HepG2 (cell line): ENCODE data around the gene CYP11A1. TPM values are rescaled to one million over a fixed set of nuclear protein-coding genes. Genes with fewer than 3 reads are reported as not detected.

Experiments used
- ATAC-seq: fragments of 200-7000 bp; cut with Tn5 transposase; 3 replicates; pipeline ENCODE4 v1.9.1; 2020; ENCODE audit warnings: mild to moderate bottlenecking, moderate library complexity
- BruUV-seq: library from RNA; stranded (reverse); fragments of 400-500 nt; replicated peaks from 2 replicates; lab custom pipeline; 2021; lab: Mats Ljungman, UMichigan
- CTCF ChIA-PET: fragments of 300-600 bp; formaldehyde crosslinking; extraction: SDS; loops from one replicate; lab custom pipeline; 2021; ENCODE audit warnings: low total read pairs, inconsistent platforms, low intra/inter-chr PET ratio; lab: Yijun Ruan, JAX
- POLR2A ChIA-PET: fragments of 350-600 bp; sonication (Branson Sonifier 250); formaldehyde crosslinking; loops from one replicate; lab custom pipeline; 2020; ENCODE audit warnings: antibody characterized with exemption, inconsistent platforms; lab: Yijun Ruan, JAX
- DNase-seq: peaks from one replicate; pipeline ENCODE4 v3.0.0-alpha.2; 2015; ENCODE audit warnings: low spot score
- FAIRE-seq: peaks from 3 replicates; lab custom pipeline; 2011; peaks lifted over from hg19 to GRCh38; lab: Jason Lieb, UNC
- H2AFZ ChIP-seq: one replicate; pipeline ENCODE4 v1.6.1; 2011; ENCODE audit warnings: low read length, inconsistent platforms
- H3K27ac ChIP-seq: fragments of 300-600 bp; 3 replicates; pipeline ENCODE4 v1.8.0; 2011; ENCODE audit warnings: mixed run types, mild to moderate bottlenecking, mixed read lengths, low read length, inconsistent platforms; ENCODE audit not compliant: insufficient read depth; ENCODE audit errors: extremely low read length
- H3K27me3 ChIP-seq, 2 experiments: fragments of 200-600 bp in 1 of 2; 2 replicates in 1 of 2; 3 replicates in 1 of 2; pipeline versions ENCODE4 v1.6.0 to v1.8.0; 2011; ENCODE audit warnings: low read length in 2 of 2, mild to moderate bottlenecking in 2 of 2, moderate library complexity in 2 of 2, inconsistent platforms in 1 of 2; ENCODE audit not compliant: insufficient read depth in 2 of 2, control insufficient read depth in 1 of 2
- H3K36me3 ChIP-seq, 2 experiments: fragments of 200-600 bp in 1 of 2; replicated peaks in 1 of 2; 2 replicates in 1 of 2; 3 replicates in 1 of 2; pipeline versions ENCODE4 v1.5.1 to v1.8.0; 2011; ENCODE audit warnings: low read length in 2 of 2, inconsistent platforms in 1 of 2; ENCODE audit not compliant: insufficient read depth in 2 of 2, control insufficient read depth in 1 of 2
- H3K4me1 ChIP-seq: 2 replicates; pipeline ENCODE4 v1.5.1; 2012; ENCODE audit warnings: low read length, inconsistent platforms; ENCODE audit not compliant: insufficient read depth
- H3K4me2 ChIP-seq: 2 replicates; pipeline ENCODE4 v1.6.0; 2011; ENCODE audit warnings: low read depth, low read length, inconsistent platforms
- H3K4me3 ChIP-seq, 3 experiments: fragments of 200-600 bp in 1 of 3; sonication (generic), shearing (Covaris generic) in 1 of 3; replicated peaks in 1 of 3; 2 replicates each; pipeline ENCODE4 v1.5.1; 2011 to 2016; ENCODE audit warnings: low read length in 3 of 3, inconsistent platforms in 2 of 3, low read depth in 2 of 3, mild to moderate bottlenecking in 2 of 3, control low read depth in 1 of 3, mixed read lengths in 1 of 3; ENCODE audit not compliant: insufficient read depth in 1 of 3
- H3K79me2 ChIP-seq: one replicate; pipeline ENCODE4 v1.6.1; 2011; ENCODE audit warnings: low read length, inconsistent platforms; ENCODE audit not compliant: insufficient read depth
- H3K9ac ChIP-seq: 2 replicates; pipeline ENCODE4 v1.6.0; 2011; ENCODE audit warnings: mild to moderate bottlenecking, low read depth, low read length, inconsistent platforms; ENCODE audit not compliant: insufficient read depth
- H3K9me3 ChIP-seq: 2 replicates; pipeline ENCODE4 v1.5.1; 2012; ENCODE audit warnings: mild to moderate bottlenecking, low read length
- H4K20me1 ChIP-seq: 2 replicates; pipeline ENCODE4 v1.6.0; 2011; ENCODE audit warnings: inconsistent platforms, mild to moderate bottlenecking, low read length, moderate library complexity; ENCODE audit not compliant: insufficient read depth
- DPF2 ChIP-seq: sonication (generic); formaldehyde crosslinking; IDR thresholded peaks from 2 replicates; pipeline ENCODE4 v1.4.0; 2020; ENCODE audit warnings: mild to moderate bottlenecking, low read depth, missing genetic modification reagents, borderline replicate concordance
- ERF ChIP-seq: IDR thresholded peaks from 2 replicates; pipeline ENCODE4 v1.6.1; 2018; ENCODE audit warnings: missing biosample characterization, missing genetic modification reagents
- HMG20A ChIP-seq: IDR thresholded peaks from 2 replicates; pipeline ENCODE4 v1.6.1; 2016; ENCODE audit warnings: borderline replicate concordance
- KDM2A ChIP-seq: sonication (generic); formaldehyde crosslinking; IDR thresholded peaks from 2 replicates; pipeline ENCODE4 v1.4.0; 2020; ENCODE audit warnings: low read depth, missing genetic modification reagents, borderline replicate concordance
- SOX6 ChIP-seq, 2 experiments: fragments of 450-650 bp in 1 of 2; sonication (generic) in 1 of 2; formaldehyde crosslinking in 1 of 2; IDR thresholded peaks; 2 replicates each; pipeline versions ENCODE4 v1.4.0 to v1.6.1; 2017 to 2020; ENCODE audit warnings: antibody characterized with exemption in 1 of 2, mild to moderate bottlenecking in 1 of 2, missing genetic modification reagents in 1 of 2
- SRY ChIP-seq: sonication (generic); formaldehyde crosslinking; IDR thresholded peaks from 2 replicates; pipeline ENCODE4 v1.8.0; 2022; ENCODE audit warnings: mild to moderate bottlenecking, missing genetic modification reagents
- TEAD2 ChIP-seq: sonication (generic); formaldehyde crosslinking; IDR thresholded peaks from 2 replicates; pipeline ENCODE4 v1.9.0; 2021; ENCODE audit warnings: missing genetic modification reagents
- TGIF2 ChIP-seq: IDR thresholded peaks from 2 replicates; pipeline ENCODE4 v1.6.1; 2016; ENCODE audit warnings: control low read depth, missing compliant biosample characterization
- XBP1 ChIP-seq: sonication (generic); formaldehyde crosslinking; IDR thresholded peaks from 2 replicates; pipeline ENCODE4 v1.5.0; 2020; ENCODE audit warnings: missing genetic modification reagents
- ZBTB7B ChIP-seq: sonication (generic); formaldehyde crosslinking; IDR thresholded peaks from 2 replicates; pipeline ENCODE4 v1.4.0; 2020; ENCODE audit warnings: missing genetic modification reagents
- ZBTB8A ChIP-seq: sonication (generic); formaldehyde crosslinking; IDR thresholded peaks from 2 replicates; pipeline ENCODE4 v1.4.0; 2020; ENCODE audit warnings: mild to moderate bottlenecking, low read depth, missing genetic modification reagents, borderline replicate concordance
- ZMAT3 ChIP-seq: sonication (generic); formaldehyde crosslinking; conservative IDR thresholded peaks from 2 replicates; pipeline ENCODE4 v1.7.0; 2021; ENCODE audit warnings: missing genetic modification reagents
- ZNF280D ChIP-seq: sonication (generic); formaldehyde crosslinking; IDR thresholded peaks from 2 replicates; pipeline ENCODE4 v1.5.1; 2020; ENCODE audit warnings: mild to moderate bottlenecking, missing genetic modification reagents
- ZNF468 ChIP-seq: sonication (generic); formaldehyde crosslinking; IDR thresholded peaks from 2 replicates; pipeline ENCODE4 v1.8.0; 2022; ENCODE audit warnings: mild to moderate bottlenecking, moderate library complexity, missing genetic modification reagents
- ZNF619 ChIP-seq: sonication (generic); formaldehyde crosslinking; IDR thresholded peaks from 2 replicates; pipeline ENCODE4 v1.4.0; 2020; ENCODE audit warnings: mild to moderate bottlenecking, missing genetic modification reagents
- ZNF776 ChIP-seq: sonication (generic); formaldehyde crosslinking; IDR thresholded peaks from 2 replicates; pipeline ENCODE4 v1.4.0; 2020; ENCODE audit warnings: mild to moderate bottlenecking, missing genetic modification reagents
- WGBS: methylation state at CpG from one replicate; pipeline ENCODE4 v1.1.6; 2017; ENCODE audit warnings: low lambda C conversion rate; 5-methylcytosine and 5-hydroxymethylcytosine counted together
- in situ Hi-C: cut with HindIII; loops from 2 replicates; pipeline ENCODE4 v1.10.0; 2017; ENCODE audit warnings: low pct_unique_long_range_greater_than_20kb; ENCODE audit not compliant: extremely low pct_ligation_motif_present
- intact Hi-C: fragments of 100-400 bp; cut with micrococcal nuclease; formaldehyde crosslinking; loops from one replicate; pipeline ENCODE4 v1.10.0; 2022; ENCODE audit not compliant: unreplicated experiment
- polyA plus RNA-seq, 8 experiments: library from polyadenylated mRNA; depleted of rRNA in 3 of 8; stranded (reverse) in 7 of 8; unstranded in 1 of 8; fragments of >200 nt; fragmentation: Illumina TruSeq in 4 of 8; extraction: Trizol in 4 of 8; gene quantifications; 2 replicates each; pipeline versions ENCODE4 v1.2.1 to v1.2.3, GENCODE V29; 2011 to 2016; ENCODE audit warnings: low read depth in 4 of 8, missing spikeins in 1 of 8, mixed read lengths in 1 of 8; ENCODE audit not compliant: insufficient read depth in 1 of 8
- total RNA-seq, 5 experiments: library from RNA; depleted of rRNA; stranded (reverse); fragments of >200 nt; fragmentation: Illumina TruSeq; extraction: Trizol; gene quantifications; 2 replicates each; pipeline ENCODE4 v1.2.3, GENCODE V29; 2016; ENCODE audit warnings: low read depth in 1 of 5
- TF ChIP-seq, protein P1 (sequence below): sonication (generic); formaldehyde crosslinking; IDR thresholded peaks from 2 replicates; pipeline ENCODE4 v1.5.0; 2020; ENCODE audit warnings: mild to moderate bottlenecking, missing genetic modification reagents

CYP11A1 gene
- total and polyA plus RNA-seq, 2 of the 13 experiments (the other 11 are each of a cell fraction or from before 2014, with no cell fraction given): 0.66 to 0.92 TPM

- no peak for TF ChIP-seq ZNF280D
Observed at GRCh38 chr15:74380361-74381189, 13.1 kb upstream of the CYP11A1 start (continued).

GRCh38 chr15:74378848-74379247 lies 11.4 kb upstream of the CYP11A1 start:
- no peaks in the 10 kb centered on the region for H3K36me3 ChIP-seq
- ChIA-PET CTCF (no interaction called here), POLR2A (interaction anchor here (1.3 kb wide), 1 partner anchor 64 kb away, joined by 4 read pairs; no protein-coding TSS in a partner anchor)
- TF ChIP-seq ERF (CRISPR knock-in tag) (no peak), XBP1 (CRISPR knock-in tag) (no peak), TEAD2 (CRISPR knock-in tag) (no peak), TGIF2 (CRISPR knock-in tag) (no peak), DPF2 (CRISPR knock-in tag) (no peak), SRY (CRISPR knock-in tag) (no peak), ZBTB8A (no peak), HMG20A (no peak), ZNF468 (CRISPR knock-in tag) (no peak), ZBTB7B (CRISPR knock-in tag) (no peak), SOX6 (IDR thresholded peaks at IDR 0.05) (no peak), SOX6 (CRISPR knock-in tag; IDR thresholded peaks at IDR 0.05) (no peak), ZMAT3 (CRISPR knock-in tag) (no peak), KDM2A (CRISPR knock-in tag) (no peak), ZNF776 (CRISPR knock-in tag) (no peak), ZNF619 (CRISPR knock-in tag) (no peak)
- TF ChIP-seq, protein P1, sequence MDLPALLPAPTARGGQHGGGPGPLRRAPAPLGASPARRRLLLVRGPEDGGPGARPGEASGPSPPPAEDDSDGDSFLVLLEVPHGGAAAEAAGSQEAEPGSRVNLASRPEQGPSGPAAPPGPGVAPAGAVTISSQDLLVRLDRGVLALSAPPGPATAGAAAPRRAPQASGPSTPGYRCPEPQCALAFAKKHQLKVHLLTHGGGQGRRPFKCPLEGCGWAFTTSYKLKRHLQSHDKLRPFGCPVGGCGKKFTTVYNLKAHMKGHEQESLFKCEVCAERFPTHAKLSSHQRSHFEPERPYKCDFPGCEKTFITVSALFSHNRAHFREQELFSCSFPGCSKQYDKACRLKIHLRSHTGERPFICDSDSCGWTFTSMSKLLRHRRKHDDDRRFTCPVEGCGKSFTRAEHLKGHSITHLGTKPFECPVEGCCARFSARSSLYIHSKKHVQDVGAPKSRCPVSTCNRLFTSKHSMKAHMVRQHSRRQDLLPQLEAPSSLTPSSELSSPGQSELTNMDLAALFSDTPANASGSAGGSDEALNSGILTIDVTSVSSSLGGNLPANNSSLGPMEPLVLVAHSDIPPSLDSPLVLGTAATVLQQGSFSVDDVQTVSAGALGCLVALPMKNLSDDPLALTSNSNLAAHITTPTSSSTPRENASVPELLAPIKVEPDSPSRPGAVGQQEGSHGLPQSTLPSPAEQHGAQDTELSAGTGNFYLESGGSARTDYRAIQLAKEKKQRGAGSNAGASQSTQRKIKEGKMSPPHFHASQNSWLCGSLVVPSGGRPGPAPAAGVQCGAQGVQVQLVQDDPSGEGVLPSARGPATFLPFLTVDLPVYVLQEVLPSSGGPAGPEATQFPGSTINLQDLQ (CRISPR knock-in tag): no peak
- H3K27ac ChIP-seq: no peak overlapping the region
- no TSS peak for BruUV-seq
- H3K27me3 ChIP-seq: peaks cover 0 to 24% of the 10 kb centered on the region in 2 experiments; a peak in 3 of 5 replicates
- H3K9ac ChIP-seq: no peak overlapping the region
- H3K4me3 ChIP-seq: no peak overlapping the region
- no peaks in the 10 kb centered on the region for H3K79me2 ChIP-seq
- no peaks in the 10 kb centered on the region for H4K20me1 ChIP-seq
- H3K9me3 ChIP-seq: no peaks in the 10 kb centered on the region
- in situ Hi-C loops (no loop called here), intact Hi-C loops (no loop called here)
- no peak overlapping the region for H2AFZ ChIP-seq
- WGBS: 14% methylated on average over 5 of the region's 9 CpGs
- peaks cover 53% of the 10 kb centered on the region for H3K4me1 ChIP-seq
- no peak for DNase-seq
- H3K4me2 ChIP-seq: no peak overlapping the region
- FAIRE-seq: no peak
- no peak for ATAC-seq
